ENCODE results near the gene MCOLN1. TPM values are rescaled to one million over a fixed set of nuclear protein-coding genes. Genes with fewer than 3 reads are reported as not detected.

The MCOLN1 gene
- total RNA-seq, 1 donor, result 8.9 TPM

GRCh38 chr19:7500811-7501450 lies 21.5 kb upstream of the MCOLN1 start:
- DNase-seq (ENCODE audit: low read depth in 2 of 3, low spot score in 2 of 3), result peak in 2 of 3 donors; percentile 33 to 44

GRCh38 chr19:7502552-7502951 lies 19.9 kb upstream of the MCOLN1 start:
- no peak for DNase-seq (ENCODE audit: low read depth in 2 of 3, low spot score in 2 of 3)

GRCh38 chr19:7504684-7505083 lies 17.7 kb upstream of the MCOLN1 start:
- DNase-seq (ENCODE audit: low read depth in 2 of 3, low spot score in 2 of 3), result peak in 2 of 3 donors; percentile 67 to 85

GRCh38 chr19:7505288-7505681 lies 17.1 kb upstream of the MCOLN1 start:
- no peak for DNase-seq (ENCODE audit: low read depth in 2 of 3, low spot score in 2 of 3)

- peak in 2 of 3 donors; percentile 39 to 57 for DNase-seq (ENCODE audit: low read depth in 2 of 3, low spot score in 2 of 3)
Measured at GRCh38 chr19:7505682-7506384, 16.6 kb upstream of the MCOLN1 start.

GRCh38 chr19:7506385-7507328 lies 15.8 kb upstream of the MCOLN1 start:
- DNase-seq (ENCODE audit: low read depth in 2 of 3, low spot score in 2 of 3), result peak in 2 of 3 donors; percentile 71 to 81

GRCh38 chr19:7507884-7508283 lies 14.5 kb upstream of the MCOLN1 start:
- DNase-seq (ENCODE audit: low read depth in 2 of 3, low spot score in 2 of 3), result peak in 2 of 3 donors; percentile 39 to 51

GRCh38 chr19:7509625-7510024 lies 12.8 kb upstream of the MCOLN1 start:
- DNase-seq (ENCODE audit: low read depth in 2 of 3, low spot score in 2 of 3), result no peak

- no peak for DNase-seq (ENCODE audit: low read depth in 2 of 3, low spot score in 2 of 3)
Measured at GRCh38 chr19:7512400-7512851, 10.0 kb upstream of the MCOLN1 start.

GRCh38 chr19:7513809-7514642 lies 8.4 kb upstream of the MCOLN1 start:
- DNase-seq (ENCODE audit: low read depth in 2 of 3, low spot score in 2 of 3), result no peak

- DNase-seq (ENCODE audit: low read depth in 2 of 3, low spot score in 2 of 3), result no peak
Measured at GRCh38 chr19:7515110-7515644, 7.2 kb upstream of the MCOLN1 start.

GRCh38 chr19:7515645-7516151 lies 6.7 kb upstream of the MCOLN1 start, which contains the start of gene ZNF358:
TSS of gene ZNF358 (plus strand) at chr19:7516103. CDS start at chr19:7519243, 3,140 bp downstream.
- DNase-seq (ENCODE audit: low read depth in 2 of 3, low spot score in 2 of 3), result peak in 1 of 3 donors; percentile 56

GRCh38 chr19:7516333-7516732 lies 6.1 kb upstream of the MCOLN1 start:
- DNase-seq (ENCODE audit: low read depth in 2 of 3, low spot score in 2 of 3), result no peak

GRCh38 chr19:7516878-7517277 lies 5.5 kb upstream of the MCOLN1 start:
- DNase-seq (ENCODE audit: low read depth in 2 of 3, low spot score in 2 of 3), result no peak

GRCh38 chr19:7519361-7520130 lies 2.9 kb upstream of the MCOLN1 start:
- no peak for DNase-seq (ENCODE audit: low read depth in 2 of 3, low spot score in 2 of 3)

- no peak for DNase-seq (ENCODE audit: low read depth in 2 of 3, low spot score in 2 of 3)
Measured at GRCh38 chr19:7520131-7521051, 2.0 kb upstream of the MCOLN1 start.

GRCh38 chr19:7521551-7522071 lies 813 bp upstream of the MCOLN1 start:
- DNase-seq (ENCODE audit: low read depth in 2 of 3, low spot score in 2 of 3), result no peak

Measured in hematopoietic multipotent progenitor cell (in vitro differentiated cells).